GM19395 (cell line): ENCODE results near the gene EPHA3.

Experiments used
- ATAC-seq: cut with Tn5 transposase; IDR thresholded peaks from one replicate; pipeline ENCODE4 v1.9.1; 2021; ENCODE audit warnings: mild to moderate bottlenecking, moderate library complexity; ENCODE audit not compliant: unreplicated experiment

The EPHA3 gene

GRCh38 chr3:89278302-89279025 is 171.0 kb downstream of the EPHA3 start:
- ATAC-seq: no peak

- no peak for ATAC-seq
Observed at GRCh38 chr3:89280301-89280700, 172.9 kb downstream of the EPHA3 start.

GRCh38 chr3:89280822-89281365 is 173.5 kb downstream of the EPHA3 start:
- no peak for ATAC-seq

GRCh38 chr3:89287902-89288508 is 180.6 kb downstream of the EPHA3 start:
- ATAC-seq: no peak

GRCh38 chr3:89289574-89290190 is 182.3 kb downstream of the EPHA3 start:
- no peak for ATAC-seq

- no peak for ATAC-seq
Observed at GRCh38 chr3:89297199-89297598, 189.8 kb downstream of the EPHA3 start.

- ATAC-seq: no peak
Observed at GRCh38 chr3:89300526-89300925, 193.1 kb downstream of the EPHA3 start.

GRCh38 chr3:89300981-89301380 is 193.6 kb downstream of the EPHA3 start:
- no peak for ATAC-seq

GRCh38 chr3:89303701-89304100 is 196.3 kb downstream of the EPHA3 start:
- ATAC-seq: no peak

- no peak for ATAC-seq
Observed at GRCh38 chr3:89306540-89306939, 199.1 kb downstream of the EPHA3 start.

GRCh38 chr3:89311581-89311980 is 204.2 kb downstream of the EPHA3 start:
- no peak for ATAC-seq

GRCh38 chr3:89312141-89312540 is 204.7 kb downstream of the EPHA3 start:
- ATAC-seq: no peak

- ATAC-seq: no peak
Observed at GRCh38 chr3:89314454-89315098, 207.2 kb downstream of the EPHA3 start.

- ATAC-seq: no peak
Observed at GRCh38 chr3:89315750-89316470, 208.5 kb downstream of the EPHA3 start.

- no peak for ATAC-seq
Observed at GRCh38 chr3:89320186-89320585, 212.8 kb downstream of the EPHA3 start.

- ATAC-seq: no peak
Observed at GRCh38 chr3:89326997-89327396, 219.6 kb downstream of the EPHA3 start.

- no peak for ATAC-seq
Observed at GRCh38 chr3:89332386-89332785, 225.0 kb downstream of the EPHA3 start.

- ATAC-seq: no peak
Observed at GRCh38 chr3:89332793-89333192, 225.4 kb downstream of the EPHA3 start.

GRCh38 chr3:89335693-89336092 is 228.3 kb downstream of the EPHA3 start:
- no peak for ATAC-seq

- ATAC-seq: no peak
Observed at GRCh38 chr3:89340408-89340807, 233.0 kb downstream of the EPHA3 start.

GRCh38 chr3:89344076-89344475 is 236.7 kb downstream of the EPHA3 start:
- ATAC-seq: no peak
